ENCODE measurements around the gene PROB1. TPM values are rescaled to one million over a fixed set of nuclear protein-coding genes. Genes with fewer than 3 reads are reported as not detected.
"Not testable (repeated sequence)": the region's sequence is repeated elsewhere in the genome, so short reads cannot be mapped to it uniquely, and the experiment has no call there.

PROB1 gene
- total RNA-seq, 1 experiment from 2014 or later = 0.17 TPM

GRCh38 chr5:139414581-139415130 lies 19.8 kb upstream of the PROB1 start:
- no peak for DNase-seq (ENCODE audit: low read depth)

DNA sequence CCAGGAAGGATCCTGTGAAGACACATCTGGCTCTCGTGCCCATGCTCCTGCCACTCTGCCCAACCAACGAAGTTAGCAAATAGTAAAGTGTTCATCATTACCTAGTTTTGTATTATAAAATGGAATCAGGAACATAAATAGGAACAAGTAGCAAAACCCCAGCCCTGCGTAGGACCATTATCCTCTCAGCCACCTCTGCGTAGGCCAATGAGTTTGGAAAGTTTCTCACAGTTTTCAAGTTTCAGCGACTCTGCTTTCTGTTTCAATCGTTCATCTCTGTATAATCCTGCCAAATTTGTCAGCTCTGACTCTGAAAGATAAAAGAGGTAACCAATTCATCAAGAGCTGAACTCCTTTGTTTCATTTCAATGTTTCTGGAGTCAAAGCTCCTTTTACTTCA lies 19.1 kb upstream of the PROB1 start:
- no peak for DNase-seq (ENCODE audit: low read depth)

GRCh38 chr5:139413153-139413552 lies 18.2 kb upstream of the PROB1 start:
- DNase-seq (ENCODE audit: low read depth) = no peak

DNA sequence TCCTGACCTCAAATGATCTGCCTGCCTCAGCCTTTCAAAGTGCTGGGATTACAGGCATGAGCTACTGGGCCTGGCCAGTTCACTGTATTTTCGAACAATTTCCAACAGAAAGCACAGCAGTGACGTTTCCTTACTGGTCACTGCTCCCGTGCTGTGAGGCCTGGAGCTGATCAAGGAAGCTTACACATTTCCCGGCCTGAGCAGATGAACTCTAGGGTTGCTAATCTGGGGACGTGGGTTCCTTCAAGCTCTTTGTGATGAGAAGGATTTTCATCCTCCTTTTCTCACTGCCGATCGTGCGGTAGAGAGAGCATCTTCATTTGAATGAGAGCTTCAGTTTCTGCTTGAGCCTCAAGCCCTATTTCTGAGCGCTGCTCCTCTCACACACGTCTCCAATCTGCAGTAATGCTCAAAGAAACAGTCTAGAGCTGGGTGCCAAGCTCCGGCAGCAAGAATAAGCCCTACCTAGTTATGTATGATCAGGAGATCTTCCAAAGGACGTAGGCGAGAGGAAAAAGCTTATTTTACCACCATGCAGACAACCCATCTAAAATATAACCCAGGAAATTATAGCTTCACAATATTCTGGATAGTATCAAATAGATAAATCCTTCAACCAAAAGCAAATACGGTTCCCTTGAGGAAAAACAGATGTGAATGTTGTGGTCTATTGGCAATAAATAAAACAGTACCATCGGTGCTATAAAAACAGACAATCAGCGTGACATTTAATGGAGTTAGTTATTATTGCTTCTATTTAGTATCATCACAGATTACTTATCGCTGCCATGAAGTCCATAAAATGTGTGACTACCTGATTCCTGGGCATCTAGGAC lies 16.3 kb upstream of the PROB1 start:
- no peak for DNase-seq (ENCODE audit: low read depth)

GRCh38 chr5:139410121-139410992 lies 15.5 kb upstream of the PROB1 start:
- no peak for DNase-seq (ENCODE audit: low read depth)

DNA sequence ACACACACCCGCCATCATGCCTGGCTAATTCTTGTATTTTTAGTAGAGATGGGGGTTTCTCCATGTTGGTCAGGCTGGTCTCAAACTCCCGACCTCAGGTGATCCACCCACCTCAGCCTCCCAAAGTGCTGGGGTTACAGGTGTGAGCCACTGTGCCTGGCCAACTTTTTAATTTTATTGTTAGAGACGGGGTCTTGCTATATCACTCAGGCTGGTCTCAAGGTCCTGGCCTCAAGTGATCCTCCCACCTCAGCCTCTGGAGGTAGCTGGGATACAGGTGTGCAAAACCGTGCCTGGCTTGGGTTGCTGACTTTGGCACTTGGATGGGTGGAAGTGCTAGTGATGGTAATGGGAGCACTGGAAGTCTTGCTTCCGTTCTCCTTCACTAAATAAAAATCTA lies 14.2 kb upstream of the PROB1 start:
- not testable (repeated sequence) for DNase-seq (ENCODE audit: low read depth)

- no peak for DNase-seq (ENCODE audit: low read depth)
These were observed 13.3 kb upstream of the PROB1 start for GRCh38 chr5:139408191-139408590.

DNA sequence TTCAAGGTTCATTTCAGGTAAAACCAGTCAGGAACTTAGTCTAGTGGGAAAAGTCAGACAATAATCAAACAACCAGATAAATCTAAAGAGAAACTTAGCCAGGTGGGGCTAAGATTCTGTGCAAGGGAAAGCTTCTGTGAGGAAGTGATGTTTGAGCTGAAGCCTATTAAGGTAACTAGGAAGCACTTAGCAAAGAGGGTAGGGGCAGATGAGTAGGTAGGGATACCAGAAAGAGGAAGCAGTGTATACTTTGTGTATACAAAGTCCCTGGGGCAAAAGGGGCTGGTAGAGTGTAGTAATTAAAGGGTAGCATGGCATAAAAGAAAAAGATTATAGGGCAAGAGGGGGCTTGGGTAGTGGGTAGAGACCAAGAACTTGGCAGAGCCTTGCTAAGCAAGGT lies 12.6 kb upstream of the PROB1 start:
- DNase-seq (ENCODE audit: low read depth) = no peak

- DNase-seq (ENCODE audit: low read depth) = no peak
These were observed 12.1 kb upstream of the PROB1 start for GRCh38 chr5:139406963-139407362.

DNA sequence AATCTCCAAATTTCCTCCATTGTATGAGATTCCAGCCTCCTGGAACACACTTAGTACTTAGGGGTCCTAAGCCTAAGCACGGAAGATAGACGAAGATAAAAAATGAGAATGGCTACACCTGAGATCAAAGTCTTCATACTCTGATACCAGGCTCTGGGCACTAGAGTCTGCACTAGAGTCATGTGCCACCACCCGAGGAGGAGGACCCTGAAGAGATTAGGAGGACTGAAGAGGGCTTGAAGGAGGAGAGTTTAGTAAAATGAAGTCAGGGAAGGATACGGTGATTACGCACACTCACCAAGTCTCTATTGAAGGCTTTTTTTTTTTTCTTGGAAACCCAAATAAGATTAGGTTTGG lies 9.6 kb upstream of the PROB1 start:
- no peak for DNase-seq (ENCODE audit: low read depth)

GRCh38 chr5:139403787-139404483 lies 9.0 kb upstream of the PROB1 start, which contains the start of gene SPATA24:
SPATA24 (minus strand) TSS chr5:139404089; CDS start chr5:139404060, 29 bp downstream.
- peak; percentile 98 for DNase-seq (ENCODE audit: low read depth)

- no peak for DNase-seq (ENCODE audit: low read depth)
These were observed 8.5 kb upstream of the PROB1 start for GRCh38 chr5:139403418-139403786.

GRCh38 chr5:139402561-139403158 lies 7.8 kb upstream of the PROB1 start:
- DNase-seq (ENCODE audit: low read depth) = no peak

- DNase-seq (ENCODE audit: low read depth) = no peak
These were observed 6.6 kb upstream of the PROB1 start for GRCh38 chr5:139401546-139401945.

- no peak for DNase-seq (ENCODE audit: low read depth)
These were observed 4.7 kb upstream of the PROB1 start for GRCh38 chr5:139399501-139400121.

- no peak for DNase-seq (ENCODE audit: low read depth)
These were observed 3.0 kb upstream of the PROB1 start for GRCh38 chr5:139397921-139398320.

- DNase-seq (ENCODE audit: low read depth) = no peak
These were observed 1.8 kb upstream of the PROB1 start for GRCh38 chr5:139396691-139397090.

DNA sequence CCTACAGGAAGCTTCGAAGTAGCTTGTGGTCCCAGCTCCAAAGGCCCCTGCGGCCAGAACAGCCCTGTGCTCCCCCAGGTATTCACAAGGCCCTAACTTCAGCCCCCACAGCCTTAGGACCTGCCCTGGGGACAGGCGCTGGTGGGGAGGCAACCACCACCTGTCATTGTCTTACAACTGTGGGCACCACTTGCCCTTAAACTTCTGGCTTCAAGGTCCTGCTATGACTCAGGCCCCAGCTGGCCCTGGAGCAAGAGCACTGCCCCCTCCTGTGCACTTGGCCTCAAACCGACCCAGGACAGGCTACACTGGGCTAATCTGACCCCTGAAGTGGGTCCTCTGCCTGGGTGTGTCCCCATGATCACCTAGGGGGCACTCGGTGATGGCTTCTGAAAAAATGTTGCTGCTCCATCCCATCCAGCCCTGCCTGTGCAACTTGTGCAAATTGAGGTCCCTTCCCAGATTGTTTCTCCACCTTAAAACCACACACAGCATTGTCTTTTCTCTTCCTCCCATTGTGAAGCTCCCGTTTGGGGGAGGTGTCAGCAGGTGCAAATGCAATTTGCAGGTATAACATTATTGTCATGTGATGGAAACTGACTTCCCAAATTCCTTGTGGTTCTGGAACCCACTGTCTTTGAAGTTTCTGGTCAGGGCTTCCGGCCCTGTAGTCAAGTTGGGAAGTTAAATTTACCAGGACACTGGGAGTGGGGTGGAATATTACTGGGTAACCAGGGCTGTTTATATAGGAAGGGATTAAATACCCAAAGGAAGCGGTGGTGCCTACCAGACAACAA lies 1.1 kb upstream of the PROB1 start:
- no peak for DNase-seq (ENCODE audit: low read depth)

DNA sequence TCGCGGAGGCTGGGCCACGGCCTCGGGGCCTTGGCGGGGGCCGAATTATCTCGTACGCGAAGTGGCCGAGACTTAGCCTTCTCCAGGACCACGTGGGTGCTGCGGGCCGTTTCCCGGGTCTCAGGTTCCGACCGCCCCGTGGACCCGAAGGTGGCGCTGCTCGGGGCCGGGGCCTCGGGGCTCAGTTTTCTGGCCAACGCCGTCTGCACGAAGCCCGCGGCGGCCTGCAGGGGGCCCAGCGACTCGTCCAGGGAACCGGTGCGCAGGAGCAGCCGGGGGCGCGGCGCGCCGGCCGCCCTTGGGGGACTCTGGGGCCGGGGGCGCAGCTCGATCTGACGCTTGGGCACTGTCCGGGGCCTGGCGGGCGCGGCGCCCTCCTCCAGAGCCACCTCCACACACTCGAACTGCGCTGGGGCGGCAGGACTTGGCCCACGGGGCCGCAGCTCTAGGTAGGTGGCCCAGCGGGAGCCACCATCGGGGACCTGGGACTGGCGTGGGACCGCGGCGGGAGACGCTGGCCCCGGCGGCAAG lies 716 bp downstream of the PROB1 start:
- DNase-seq (ENCODE audit: low read depth) = peak; percentile 54
